Measurements from ENCODE around the gene TMEM132D.

The TMEM132D gene

DNA sequence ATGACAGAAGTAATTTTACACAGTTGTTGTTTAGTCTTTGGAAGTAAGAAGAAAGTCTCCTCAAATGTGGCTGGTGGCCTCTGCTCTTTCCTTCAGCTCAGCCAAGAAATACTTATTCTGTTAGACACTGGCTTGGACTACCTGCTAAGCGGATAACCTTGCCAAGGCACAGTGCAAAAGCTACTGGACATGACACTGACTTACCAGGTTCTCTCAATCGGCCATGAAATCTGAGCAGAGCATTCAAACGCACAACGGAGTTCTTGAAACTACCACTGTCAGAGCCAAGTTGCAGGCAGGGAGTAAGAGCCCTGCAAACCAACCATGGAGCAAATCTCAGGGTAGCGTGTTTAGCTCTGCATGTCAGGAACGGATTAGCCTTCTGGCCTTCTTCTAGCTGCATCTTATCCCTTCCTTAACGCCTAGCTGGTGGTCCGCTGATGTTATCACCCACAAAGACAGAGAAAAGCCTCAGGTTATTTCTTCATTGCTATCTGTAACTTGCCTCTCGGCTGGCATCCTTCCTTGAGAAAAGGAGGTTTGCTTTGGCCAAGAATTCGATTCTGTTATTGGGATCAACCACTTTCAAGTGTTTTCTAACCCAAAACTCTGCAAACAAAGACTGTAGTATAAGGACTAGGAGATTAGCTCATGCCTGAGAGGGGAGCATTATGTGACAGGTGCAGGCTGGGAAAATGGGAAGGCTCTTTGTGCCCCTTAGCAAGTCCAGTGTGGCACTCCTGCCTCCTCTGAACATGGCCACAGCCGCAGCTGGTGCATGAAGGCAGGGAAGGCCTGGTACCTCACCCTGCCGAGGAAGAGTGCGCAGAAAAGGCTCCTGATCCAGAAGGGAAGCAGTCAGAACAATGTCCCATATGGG lies 827.1 kb downstream of the TMEM132D start:
- Histone ChIP-seq H3K9me2 (replicated peaks; ENCODE audit: insufficient read depth, low read length) (no peaks in the 10 kb centered on the region), H3K27ac (ENCODE audit: low read depth, low read length) (no peak overlapping the region), H3K4me2 (ENCODE audit: low read depth, low read length, poor library complexity, severe bottlenecking) (no peak overlapping the region), H4K20me1 (ENCODE audit: low read depth, low read length) (no peaks in the 10 kb centered on the region), H3K9ac (ENCODE audit: low read length) (no peak overlapping the region), H2AFZ (ENCODE audit: low read depth, low read length, severe bottlenecking) (no peak overlapping the region), H3K79me2 (ENCODE audit: insufficient read depth, low read length) (no peaks in the 10 kb centered on the region), H3K36me3 (ENCODE audit: low read length) (no peaks in the 10 kb centered on the region), H3F3A (ENCODE audit: insufficient read depth) (no peaks in the 10 kb centered on the region), H3K27me3 (ENCODE audit: low read length) (no peaks in the 10 kb centered on the region), H3K9me3 (ENCODE audit: insufficient read depth, low read length) (no peaks in the 10 kb centered on the region), H3K4me3 (ENCODE audit: insufficient read depth, low read length, poor library complexity, severe bottlenecking) (no peak overlapping the region)
- TF ChIP-seq, protein P1, sequence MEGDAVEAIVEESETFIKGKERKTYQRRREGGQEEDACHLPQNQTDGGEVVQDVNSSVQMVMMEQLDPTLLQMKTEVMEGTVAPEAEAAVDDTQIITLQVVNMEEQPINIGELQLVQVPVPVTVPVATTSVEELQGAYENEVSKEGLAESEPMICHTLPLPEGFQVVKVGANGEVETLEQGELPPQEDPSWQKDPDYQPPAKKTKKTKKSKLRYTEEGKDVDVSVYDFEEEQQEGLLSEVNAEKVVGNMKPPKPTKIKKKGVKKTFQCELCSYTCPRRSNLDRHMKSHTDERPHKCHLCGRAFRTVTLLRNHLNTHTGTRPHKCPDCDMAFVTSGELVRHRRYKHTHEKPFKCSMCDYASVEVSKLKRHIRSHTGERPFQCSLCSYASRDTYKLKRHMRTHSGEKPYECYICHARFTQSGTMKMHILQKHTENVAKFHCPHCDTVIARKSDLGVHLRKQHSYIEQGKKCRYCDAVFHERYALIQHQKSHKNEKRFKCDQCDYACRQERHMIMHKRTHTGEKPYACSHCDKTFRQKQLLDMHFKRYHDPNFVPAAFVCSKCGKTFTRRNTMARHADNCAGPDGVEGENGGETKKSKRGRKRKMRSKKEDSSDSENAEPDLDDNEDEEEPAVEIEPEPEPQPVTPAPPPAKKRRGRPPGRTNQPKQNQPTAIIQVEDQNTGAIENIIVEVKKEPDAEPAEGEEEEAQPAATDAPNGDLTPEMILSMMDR (IDR thresholded peaks at IDR 0.05; ENCODE audit: insufficient read depth, low read length, poor library complexity, severe bottlenecking) = no peak
- TF ChIP-seq EZH2phosphoT487 (conservative IDR thresholded peaks at IDR 0.05; ENCODE audit: low read length) = no peak

GRCh38 chr12:129075460-129076208 lies 828.2 kb downstream of the TMEM132D start:
- H3K4me2 ChIP-seq (ENCODE audit: low read depth, low read length, poor library complexity, severe bottlenecking) = no peak overlapping the region
- H3K4me3 ChIP-seq (ENCODE audit: insufficient read depth, low read length, poor library complexity, severe bottlenecking) = no peak overlapping the region
- TF ChIP-seq, protein P1 (IDR thresholded peaks at IDR 0.05; ENCODE audit: insufficient read depth, low read length, poor library complexity, severe bottlenecking) = no peak
- TF ChIP-seq EZH2phosphoT487 (conservative IDR thresholded peaks at IDR 0.05; ENCODE audit: low read length) = no peak
- no peaks in the 10 kb centered on the region for H3K9me2 ChIP-seq (replicated peaks; ENCODE audit: insufficient read depth, low read length)
- H3K79me2 ChIP-seq (ENCODE audit: insufficient read depth, low read length) = no peaks in the 10 kb centered on the region
- H3K9me3 ChIP-seq (ENCODE audit: insufficient read depth, low read length) = no peaks in the 10 kb centered on the region
- no peaks in the 10 kb centered on the region for H4K20me1 ChIP-seq (ENCODE audit: low read depth, low read length)
- no peak overlapping the region for H2AFZ ChIP-seq (ENCODE audit: low read depth, low read length, severe bottlenecking)
- H3K27ac ChIP-seq (ENCODE audit: low read depth, low read length) = no peak overlapping the region
- no peak overlapping the region for H3K9ac ChIP-seq (ENCODE audit: low read length)
- H3F3A ChIP-seq (ENCODE audit: insufficient read depth) = no peaks in the 10 kb centered on the region
- H3K27me3 ChIP-seq (ENCODE audit: low read length) = no peaks in the 10 kb centered on the region
- H3K36me3 ChIP-seq (ENCODE audit: low read length) = no peaks in the 10 kb centered on the region

DNA sequence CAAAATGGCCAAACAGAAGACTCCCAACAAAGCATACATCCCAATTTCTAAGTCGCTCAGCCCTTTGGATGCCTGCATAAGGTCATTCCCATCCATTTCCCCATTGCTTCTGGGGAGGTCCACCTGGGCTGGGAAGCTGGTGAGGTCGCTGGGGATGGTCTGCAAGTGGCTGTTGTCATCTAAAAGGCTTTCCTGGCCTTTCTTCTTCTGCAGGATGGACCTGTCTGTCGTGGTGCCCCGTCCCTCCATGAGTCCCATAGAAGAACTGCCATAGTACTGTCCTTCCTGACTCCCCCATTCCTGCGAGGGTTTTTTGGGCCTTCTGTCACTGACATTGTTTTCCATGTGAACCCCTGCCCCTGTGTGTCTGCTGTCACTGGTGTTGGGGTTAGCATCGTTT lies 829.4 kb downstream of the TMEM132D start:
- Histone ChIP-seq H3K27ac (ENCODE audit: low read depth, low read length) (no peak overlapping the region), H3K9ac (ENCODE audit: low read length) (no peak overlapping the region), H3K27me3 (ENCODE audit: low read length) (no peaks in the 10 kb centered on the region), H3K4me2 (ENCODE audit: low read depth, low read length, poor library complexity, severe bottlenecking) (no peak overlapping the region), H2AFZ (ENCODE audit: low read depth, low read length, severe bottlenecking) (no peak overlapping the region), H4K20me1 (ENCODE audit: low read depth, low read length) (no peaks in the 10 kb centered on the region), H3K9me3 (ENCODE audit: insufficient read depth, low read length) (no peaks in the 10 kb centered on the region), H3K9me2 (replicated peaks; ENCODE audit: insufficient read depth, low read length) (no peaks in the 10 kb centered on the region), H3K79me2 (ENCODE audit: insufficient read depth, low read length) (no peaks in the 10 kb centered on the region), H3K4me3 (ENCODE audit: insufficient read depth, low read length, poor library complexity, severe bottlenecking) (no peak overlapping the region), H3K36me3 (ENCODE audit: low read length) (no peaks in the 10 kb centered on the region), H3F3A (ENCODE audit: insufficient read depth) (no peaks in the 10 kb centered on the region)
- TF ChIP-seq, protein P1 (IDR thresholded peaks at IDR 0.05; ENCODE audit: insufficient read depth, low read length, poor library complexity, severe bottlenecking) = no peak
- no peak for TF ChIP-seq EZH2phosphoT487 (conservative IDR thresholded peaks at IDR 0.05; ENCODE audit: low read length)

Measured in SU-DHL-6 (cell line).